ENCODE measurements around the gene PCK1. TPM values are rescaled to one million over a fixed set of nuclear protein-coding genes. Genes with fewer than 3 reads are reported as not detected.

Gene PCK1
- polyA plus RNA-seq, 1 experiment = not detected

DNA sequence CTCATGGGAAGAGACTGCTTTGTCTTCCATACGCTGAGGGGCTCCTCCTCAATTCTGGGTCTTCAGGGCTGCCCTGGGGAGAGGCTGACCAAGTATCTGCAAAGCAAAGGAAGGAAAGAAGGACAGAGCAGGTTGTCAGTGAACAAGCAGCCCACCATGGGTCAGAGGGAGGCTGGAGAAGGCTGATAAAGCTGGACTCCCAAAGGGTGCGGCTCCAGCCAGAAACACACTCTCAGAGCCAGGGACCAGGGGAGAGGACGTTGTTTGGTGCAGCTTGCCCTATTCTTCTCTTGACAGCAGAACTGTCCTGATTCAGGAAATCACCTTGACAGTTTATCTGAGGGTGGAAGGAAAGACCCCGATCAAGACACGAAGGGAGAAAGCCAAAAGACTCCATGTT is 25.6 kb upstream of the PCK1 start:
- Histone ChIP-seq H3K9me3 (ENCODE audit: control insufficient read depth, insufficient read depth, low read length) (no peaks in the 10 kb centered on the region), H3K27me3 (ENCODE audit: control insufficient read depth, insufficient read depth, low read length) (peaks cover 5% of the 10 kb centered on the region), H3K4me3 (ENCODE audit: low read depth, low read length) (no peak overlapping the region), H3K27ac (ENCODE audit: low read depth, low read length) (no peak overlapping the region)
- ChIA-PET CTCF (no interaction called here), POLR2A (no interaction called here)
- TF ChIP-seq, protein P1, sequence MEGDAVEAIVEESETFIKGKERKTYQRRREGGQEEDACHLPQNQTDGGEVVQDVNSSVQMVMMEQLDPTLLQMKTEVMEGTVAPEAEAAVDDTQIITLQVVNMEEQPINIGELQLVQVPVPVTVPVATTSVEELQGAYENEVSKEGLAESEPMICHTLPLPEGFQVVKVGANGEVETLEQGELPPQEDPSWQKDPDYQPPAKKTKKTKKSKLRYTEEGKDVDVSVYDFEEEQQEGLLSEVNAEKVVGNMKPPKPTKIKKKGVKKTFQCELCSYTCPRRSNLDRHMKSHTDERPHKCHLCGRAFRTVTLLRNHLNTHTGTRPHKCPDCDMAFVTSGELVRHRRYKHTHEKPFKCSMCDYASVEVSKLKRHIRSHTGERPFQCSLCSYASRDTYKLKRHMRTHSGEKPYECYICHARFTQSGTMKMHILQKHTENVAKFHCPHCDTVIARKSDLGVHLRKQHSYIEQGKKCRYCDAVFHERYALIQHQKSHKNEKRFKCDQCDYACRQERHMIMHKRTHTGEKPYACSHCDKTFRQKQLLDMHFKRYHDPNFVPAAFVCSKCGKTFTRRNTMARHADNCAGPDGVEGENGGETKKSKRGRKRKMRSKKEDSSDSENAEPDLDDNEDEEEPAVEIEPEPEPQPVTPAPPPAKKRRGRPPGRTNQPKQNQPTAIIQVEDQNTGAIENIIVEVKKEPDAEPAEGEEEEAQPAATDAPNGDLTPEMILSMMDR (IDR thresholded peaks at IDR 0.05; ENCODE audit: low read depth, low read length) = no peak
- DNase-seq (ENCODE audit: low read depth, low spot score) = no peak

DNA sequence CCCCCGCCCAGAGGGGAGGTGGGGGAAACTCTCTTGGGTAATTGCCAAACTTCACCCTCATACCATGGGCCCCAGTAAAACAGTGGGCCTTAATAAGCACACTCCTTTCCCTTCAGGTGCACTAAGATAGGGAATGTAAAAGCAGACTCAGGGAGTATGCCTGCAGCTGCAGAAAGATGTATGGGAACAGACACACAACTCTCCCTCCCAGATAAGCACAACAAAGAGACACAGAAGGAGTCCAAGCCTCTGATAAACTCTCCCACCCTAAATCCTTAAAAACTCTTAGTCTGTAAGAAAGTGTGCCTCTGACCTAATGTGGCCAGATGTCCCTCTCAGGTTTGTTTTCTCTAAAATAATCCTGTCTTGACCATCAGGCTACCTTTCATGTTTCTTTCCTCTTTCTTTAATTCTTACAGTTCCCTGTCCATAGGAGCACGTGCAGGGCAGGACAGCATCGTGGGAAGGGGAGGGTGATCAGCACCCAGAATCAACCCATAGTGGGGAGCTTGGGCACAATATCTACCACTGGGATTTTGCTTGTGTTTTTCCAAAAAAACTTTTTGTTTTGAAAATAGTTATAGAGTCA is 24.7 kb upstream of the PCK1 start:
- ChIA-PET POLR2A (no interaction called here), CTCF (no interaction called here)
- Histone ChIP-seq H3K4me3 (ENCODE audit: low read depth, low read length) (no peak overlapping the region), H3K27me3 (ENCODE audit: control insufficient read depth, insufficient read depth, low read length) (peaks cover 5% of the 10 kb centered on the region), H3K9me3 (ENCODE audit: control insufficient read depth, insufficient read depth, low read length) (no peaks in the 10 kb centered on the region), H3K27ac (ENCODE audit: low read depth, low read length) (no peak overlapping the region)
- TF ChIP-seq, protein P1 (IDR thresholded peaks at IDR 0.05; ENCODE audit: low read depth, low read length) = no peak
- no peak for DNase-seq (ENCODE audit: low read depth, low spot score)

DNA sequence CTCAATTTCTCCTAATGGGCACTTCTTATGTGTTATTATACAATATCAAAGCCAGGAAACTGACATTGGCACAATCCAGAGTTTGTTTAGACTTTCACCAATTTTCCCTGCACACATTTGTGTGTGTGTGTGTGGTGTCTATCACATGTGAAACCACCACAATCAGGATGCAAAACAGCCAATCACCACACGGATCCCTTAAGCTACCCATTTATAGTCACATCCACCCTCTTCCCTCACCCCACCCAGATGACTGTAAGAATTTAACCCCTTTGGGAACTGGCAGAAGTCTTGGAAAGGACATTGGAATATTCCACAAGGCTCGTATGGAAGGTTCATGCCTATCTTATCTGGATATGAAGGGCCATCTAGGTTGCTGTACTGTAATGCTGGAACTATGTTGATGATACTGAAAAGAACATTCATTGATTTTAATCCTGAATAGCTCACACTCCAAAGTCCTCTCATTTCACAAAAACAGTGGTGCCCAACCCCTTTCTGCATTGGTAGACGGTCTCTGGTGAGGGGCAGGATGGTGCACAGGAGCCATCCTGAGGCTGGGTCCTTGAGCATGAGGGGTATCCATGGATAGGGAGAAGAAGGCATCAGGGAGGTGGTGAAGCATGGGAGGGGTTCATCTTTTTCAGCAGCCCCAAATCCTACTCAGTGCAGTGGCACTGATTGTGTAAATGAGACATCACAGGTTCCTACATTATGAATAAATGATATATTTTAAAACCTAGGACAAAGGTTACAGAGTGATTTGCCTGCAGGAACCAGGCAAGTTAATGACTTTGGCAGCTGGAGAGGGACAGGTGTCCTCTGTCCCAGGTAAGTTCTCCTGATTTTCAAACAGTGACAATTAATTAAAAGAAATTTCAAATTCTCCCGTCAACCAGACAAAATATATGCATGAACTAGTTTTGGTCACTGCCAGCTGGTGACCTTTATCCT is 23.9 kb upstream of the PCK1 start:
- no peaks in the 10 kb centered on the region for H3K9me3 ChIP-seq (ENCODE audit: control insufficient read depth, insufficient read depth, low read length)
- DNase-seq (ENCODE audit: low read depth, low spot score) = no peak
- CTCF ChIA-PET = interaction anchor here (0.6 kb wide), 1 partner anchor 367 kb away, joined by 3 read pairs; no protein-coding TSS in a partner anchor

DNA sequence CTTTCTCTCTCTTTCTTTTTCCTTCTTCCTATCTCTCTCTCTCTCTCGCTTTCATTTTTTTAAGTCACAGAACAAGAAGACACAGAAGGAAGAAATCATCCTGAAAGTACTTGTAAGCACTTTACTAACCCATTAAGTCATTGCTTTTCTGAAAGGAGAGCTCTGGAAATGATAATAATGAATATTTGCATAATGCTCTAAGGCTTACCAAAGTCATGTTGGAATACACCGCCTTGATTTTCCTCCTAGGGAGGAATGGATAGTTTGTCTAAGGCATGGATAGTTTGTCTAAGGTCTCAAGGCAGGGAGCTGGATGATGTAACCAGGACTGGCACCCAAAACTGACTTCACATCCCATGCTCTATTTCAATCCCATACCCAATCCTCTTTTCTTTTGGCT is 23.1 kb upstream of the PCK1 start:
- DNase-seq (ENCODE audit: low read depth, low spot score) = no peak
- Histone ChIP-seq H3K27me3 (ENCODE audit: control insufficient read depth, insufficient read depth, low read length) (peaks cover 9% of the 10 kb centered on the region), H3K4me3 (ENCODE audit: low read depth, low read length) (no peak overlapping the region), H3K9me3 (ENCODE audit: control insufficient read depth, insufficient read depth, low read length) (no peaks in the 10 kb centered on the region), H3K27ac (ENCODE audit: low read depth, low read length) (no peak overlapping the region)
- CTCF ChIA-PET = no interaction called here
- POLR2A ChIA-PET = no interaction called here
- TF ChIP-seq, protein P1 (IDR thresholded peaks at IDR 0.05; ENCODE audit: low read depth, low read length) = no peak

More for the DNA sequence above, 23.9 kb upstream of the PCK1 start:
- POLR2A ChIA-PET = no interaction called here
- peaks cover 8% of the 10 kb centered on the region for H3K27me3 ChIP-seq (ENCODE audit: control insufficient read depth, insufficient read depth, low read length)
- H3K4me3 ChIP-seq (ENCODE audit: low read depth, low read length) = no peak overlapping the region
- no peak overlapping the region for H3K27ac ChIP-seq (ENCODE audit: low read depth, low read length)
- TF ChIP-seq, protein P1 (IDR thresholded peaks at IDR 0.05; ENCODE audit: low read depth, low read length) = no peak

DNA sequence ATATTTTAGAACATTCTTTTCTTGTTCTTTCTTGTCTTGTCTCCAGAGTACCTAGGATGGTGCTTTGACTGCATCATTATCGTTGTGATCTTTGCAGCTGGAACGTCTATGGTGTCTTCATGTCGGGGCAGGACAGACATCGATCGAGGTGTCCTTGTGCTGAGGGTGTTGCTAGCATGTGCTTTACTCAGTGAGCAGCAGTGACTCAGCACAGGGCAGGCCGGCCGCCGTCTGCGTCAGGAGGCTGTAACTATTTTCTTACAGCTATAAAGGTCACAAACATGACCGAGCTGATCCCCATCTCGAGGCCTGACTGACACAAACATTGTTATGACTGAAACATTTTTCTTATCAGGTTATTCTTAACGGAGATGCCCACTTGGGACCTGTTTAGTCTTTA is 21.0 kb upstream of the PCK1 start:
- Histone ChIP-seq H3K27me3 (ENCODE audit: control insufficient read depth, insufficient read depth, low read length) (peaks cover 9% of the 10 kb centered on the region), H3K9me3 (ENCODE audit: control insufficient read depth, insufficient read depth, low read length) (no peaks in the 10 kb centered on the region), H3K27ac (ENCODE audit: low read depth, low read length) (no peak overlapping the region), H3K4me3 (ENCODE audit: low read depth, low read length) (no peak overlapping the region)
- ChIA-PET CTCF (no interaction called here), POLR2A (no interaction called here)
- DNase-seq (ENCODE audit: low read depth, low spot score) = no peak
- TF ChIP-seq, protein P1 (IDR thresholded peaks at IDR 0.05; ENCODE audit: low read depth, low read length) = no peak
